IPS-NIHi11 (cell line): ENCODE data around the gene ABLIM3.

Experiments
- DNase-seq: peaks from one replicate; pipeline ENCODE4 v3.0.0; 2012; ENCODE audit warnings: mixed read lengths, low spot score

Gene ABLIM3

GRCh38 chr5:149282027-149282965 lies 141.0 kb downstream of the ABLIM3 start:
- no peak for DNase-seq

GRCh38 chr5:149282966-149283332 lies 141.7 kb downstream of the ABLIM3 start:
- no peak for DNase-seq

- no peak for DNase-seq
These were observed 142.6 kb downstream of the ABLIM3 start for GRCh38 chr5:149283626-149284480.

GRCh38 chr5:149284501-149284900 lies 143.2 kb downstream of the ABLIM3 start:
- no peak for DNase-seq

GRCh38 chr5:149285153-149285552 lies 143.9 kb downstream of the ABLIM3 start:
- no peak for DNase-seq

GRCh38 chr5:149288436-149288835 lies 147.1 kb downstream of the ABLIM3 start:
- DNase-seq: no peak

GRCh38 chr5:149289301-149289700 lies 148.0 kb downstream of the ABLIM3 start:
- DNase-seq: no peak

GRCh38 chr5:149294872-149295829 lies 153.9 kb downstream of the ABLIM3 start:
- no peak for DNase-seq

- DNase-seq: no peak
These were observed 156.2 kb downstream of the ABLIM3 start for GRCh38 chr5:149297340-149298025.

- DNase-seq: no peak
These were observed 156.9 kb downstream of the ABLIM3 start for GRCh38 chr5:149298163-149298562.

GRCh38 chr5:149298842-149299404 lies 157.6 kb downstream of the ABLIM3 start:
- DNase-seq: no peak

GRCh38 chr5:149299451-149300054 lies 158.3 kb downstream of the ABLIM3 start:
- no peak for DNase-seq

- no peak for DNase-seq
These were observed 159.1 kb downstream of the ABLIM3 start for GRCh38 chr5:149300441-149300840.

GRCh38 chr5:149301049-149301743 lies 159.9 kb downstream of the ABLIM3 start:
- DNase-seq: no peak

GRCh38 chr5:149301744-149302380 lies 160.6 kb downstream of the ABLIM3 start:
- no peak for DNase-seq

GRCh38 chr5:149302641-149303040 lies 161.3 kb downstream of the ABLIM3 start:
- no peak for DNase-seq

GRCh38 chr5:149303210-149303609 lies 161.9 kb downstream of the ABLIM3 start:
- no peak for DNase-seq

GRCh38 chr5:149304195-149305078 lies 163.1 kb downstream of the ABLIM3 start:
- no peak for DNase-seq
